WTC11 (cell line): ENCODE results near the gene AP4M1. TPM values are rescaled to one million over a fixed set of nuclear protein-coding genes. Genes with fewer than 3 reads are reported as not detected.
A peak's percentile ranks its signal among the peaks of the same experiment; 100 is the strongest.

Experiments used
- ATAC-seq: fragments of 200-7000 bp; cut with Tn5 transposase; 2 replicates; pipeline ENCODE4 v1.10.0; 2021; ENCODE audit warnings: mild to moderate bottlenecking, moderate library complexity
- CTCF ChIA-PET: fragments of 300-600 bp; sonication (Branson Sonifier 250); formaldehyde crosslinking; loops from one replicate; lab custom pipeline; 2021; ENCODE audit warnings: antibody characterized with exemption; lab: Charles Lee
- POLR2A ChIA-PET: fragments of 350-600 bp; sonication (Branson Sonifier 250); formaldehyde crosslinking; loops from one replicate; lab custom pipeline; 2021; ENCODE audit warnings: antibody characterized with exemption; lab: Charles Lee
- DNase-seq: peaks from one replicate; pipeline ENCODE4 v3.0.0; 2021; ENCODE audit warnings: low spot score
- H3K27ac Mint-ChIP-seq: 2 replicates; pipeline ENCODE4 v1.8.0; 2021; ENCODE audit warnings: mixed read lengths
- H3K27me3 Mint-ChIP-seq: 2 replicates; pipeline ENCODE4 v1.8.0; 2021; ENCODE audit warnings: low read depth, mild to moderate bottlenecking, moderate library complexity, mixed read lengths
- H3K36me3 Mint-ChIP-seq: 2 replicates; pipeline ENCODE4 v1.8.0; 2021; ENCODE audit warnings: mixed read lengths
- H3K4me1 Mint-ChIP-seq: 2 replicates; pipeline ENCODE4 v1.8.0; 2022; ENCODE audit warnings: mixed read lengths
- H3K4me3 Mint-ChIP-seq: 2 replicates; pipeline ENCODE4 v1.8.0; 2021; ENCODE audit warnings: mild to moderate bottlenecking, moderate library complexity, mixed read lengths
- H3K9me3 Mint-ChIP-seq: 2 replicates; pipeline ENCODE4 v1.8.0; 2021; ENCODE audit warnings: mixed read lengths
- ATF6 ChIP-seq: sonication (generic); formaldehyde crosslinking; IDR thresholded peaks from 2 replicates; pipeline ENCODE4 v1.8.1; 2023; ENCODE audit warnings: mild to moderate bottlenecking, missing genetic modification reagents
- E2F5 ChIP-seq: sonication (generic); formaldehyde crosslinking; IDR thresholded peaks from 2 replicates; pipeline ENCODE4 v1.8.1; 2022; ENCODE audit warnings: mild to moderate bottlenecking, moderate library complexity, missing genetic modification reagents
- ELF4 ChIP-seq: sonication (generic); formaldehyde crosslinking; IDR thresholded peaks from 2 replicates; pipeline ENCODE4 v1.8.1; 2022; ENCODE audit warnings: low read depth, mild to moderate bottlenecking, moderate library complexity, missing genetic modification reagents
- ESRRA ChIP-seq: sonication (generic); formaldehyde crosslinking; IDR thresholded peaks from 2 replicates; pipeline ENCODE4 v1.8.1; 2022; ENCODE audit warnings: mild to moderate bottlenecking, missing genetic modification reagents, borderline replicate concordance
- FOXP1 ChIP-seq: sonication (generic); formaldehyde crosslinking; IDR thresholded peaks from 2 replicates; pipeline ENCODE4 v1.8.0; 2022; ENCODE audit warnings: missing genetic modification reagents, mild to moderate bottlenecking, moderate library complexity, borderline replicate concordance
- KAT7 ChIP-seq: sonication (generic); formaldehyde crosslinking; IDR thresholded peaks from 2 replicates; pipeline ENCODE4 v1.8.1; 2023; ENCODE audit warnings: missing genetic modification reagents, mild to moderate bottlenecking, borderline replicate concordance
- MXD4 ChIP-seq: fragments of 250-450 bp; sonication (Bioruptor Pico); IDR thresholded peaks from 2 replicates; pipeline ENCODE4 v1.8.0; 2021; ENCODE audit warnings: mild to moderate bottlenecking, moderate library complexity, borderline replicate concordance
- MYBL2 ChIP-seq: sonication (generic); formaldehyde crosslinking; IDR thresholded peaks from 2 replicates; pipeline ENCODE4 v1.8.1; 2023; ENCODE audit warnings: mild to moderate bottlenecking, moderate library complexity, missing genetic modification reagents
- PRDM15 ChIP-seq: sonication (generic); formaldehyde crosslinking; IDR thresholded peaks from 2 replicates; pipeline ENCODE4 v1.8.0; 2022; ENCODE audit warnings: missing genetic modification reagents
- PRRX2 ChIP-seq: fragments of 250-450 bp; sonication (Bioruptor Pico); IDR thresholded peaks from 2 replicates; pipeline ENCODE4 v1.8.0; 2021; ENCODE audit warnings: mild to moderate bottlenecking
- USF2 ChIP-seq: sonication (generic); formaldehyde crosslinking; IDR thresholded peaks from 2 replicates; pipeline ENCODE4 v1.8.1; 2023; ENCODE audit warnings: mild to moderate bottlenecking, missing genetic modification reagents, moderate library complexity
- ZNF121 ChIP-seq: sonication (generic); formaldehyde crosslinking; IDR thresholded peaks from 2 replicates; pipeline ENCODE4 v1.8.0; 2023; ENCODE audit warnings: missing genetic modification reagents
- ZNF423 ChIP-seq: fragments of 250-450 bp; sonication (Bioruptor Pico); IDR thresholded peaks from 2 replicates; pipeline ENCODE4 v2.1.2; 2022; ENCODE audit warnings: mild to moderate bottlenecking, moderate library complexity
- total RNA-seq: library from RNA; stranded (reverse); gene quantifications from 3 replicates; pipeline ENCODE4 v1.2.3, GENCODE V29; 2021

AP4M1 gene
- total RNA-seq, 1 experiment from 2014 or later: 18.0 TPM

- DNase-seq (no peak), ATAC-seq (no peak)
- Mint-ChIP-seq H3K4me1 (peaks cover 22% of the 10 kb centered on the region), H3K27me3 (no peaks in the 10 kb centered on the region), H3K4me3 (peak overlapping the region; percentile 91), H3K27ac (peak overlapping the region; percentile 90), H3K36me3 (peaks cover 43% of the 10 kb centered on the region), H3K9me3 (no peaks in the 10 kb centered on the region)
- ChIA-PET POLR2A (interaction anchor here (0.7 to 2.7 kb wide), 4 partner anchors 9 to 160 kb away, joined by 5 to 17 read pairs (median 9); partner anchors contain the start of gene CNPY4), CTCF (interaction anchor here (1.1 to 3.2 kb wide), 8 partner anchors 9 to 74 kb away, joined by 3 to 23 read pairs (median 6); partner anchors contain the start of genes GPC2 and ZSCAN21)
- TF ChIP-seq ZNF121 (peak; percentile 63; the same call in 1 of the 2 replicates), PRDM15 (CRISPR knock-in tag) (no peak)
Observed at GRCh38 chr7:100102950-100103840, 1.8 kb downstream of the AP4M1 start.

- H3K27me3 Mint-ChIP-seq: no peaks in the 10 kb centered on the region
- H3K4me1 Mint-ChIP-seq: peaks cover 5% of the 10 kb centered on the region
- CTCF ChIA-PET: interaction anchor here (1.2 to 1.9 kb wide), 2 partner anchors 25 kb away, joined by 4 to 7 read pairs; no protein-coding TSS in a partner anchor
- ATAC-seq: no peak
- no peak for TF ChIP-seq ATF6 (CRISPR knock-in tag)
- 0 out of 2 replicates have a peak, but pooled peaks have one; percentile 26 for TF ChIP-seq ZNF121
- no peak overlapping the region for H3K27ac Mint-ChIP-seq
- peaks cover 37% of the 10 kb centered on the region for H3K36me3 Mint-ChIP-seq
- no peaks in the 10 kb centered on the region for H3K9me3 Mint-ChIP-seq
- POLR2A ChIA-PET: no interaction called here
- no peak overlapping the region for H3K4me3 Mint-ChIP-seq
- no peak for DNase-seq
Observed at GRCh38 chr7:100105534-100105933, 4.1 kb downstream of the AP4M1 start.

- H3K27me3 Mint-ChIP-seq: no peaks in the 10 kb centered on the region
- DNase-seq (no peak), ATAC-seq (no peak)
- peaks cover 48% of the 10 kb centered on the region for H3K36me3 Mint-ChIP-seq
- POLR2A ChIA-PET: no interaction called here
- no peak overlapping the region for H3K4me3 Mint-ChIP-seq
- TF ChIP-seq PRRX2 (no peak), MYBL2 (CRISPR knock-in tag) (no peak), USF2 (CRISPR knock-in tag) (no peak), MXD4 (CRISPR knock-in tag) (no peak), PRDM15 (CRISPR knock-in tag) (no peak), FOXP1 (CRISPR knock-in tag) (no peak), ESRRA (CRISPR knock-in tag) (no peak), E2F5 (CRISPR knock-in tag) (no peak), ZNF423 (CRISPR knock-in tag) (no peak), ELF4 (CRISPR knock-in tag) (no peak), ZNF121 (no peak), KAT7 (no peak)
- H3K9me3 Mint-ChIP-seq: no peaks in the 10 kb centered on the region
- CTCF ChIA-PET: interaction anchor here (1.9 kb wide), 1 partner anchor 24 kb away, joined by 7 read pairs; no protein-coding TSS in a partner anchor
- peaks cover 5% of the 10 kb centered on the region for H3K4me1 Mint-ChIP-seq
- H3K27ac Mint-ChIP-seq: no peak overlapping the region
Observed at GRCh38 chr7:100106633-100107032, 5.2 kb downstream of the AP4M1 start.
